ENCODE results near the gene TMEM97.

TMEM97 gene

GRCh38 chr17:28325211-28325610 lies 6.2 kb downstream of the TMEM97 start:
- H3K27ac ChIP-seq = peak overlapping the region; percentile 56
- TF ChIP-seq CTCF (IDR thresholded peaks at IDR 0.05) = no peak
- TF ChIP-seq ZFX (IDR thresholded peaks at IDR 0.05; ENCODE audit: borderline replicate concordance) = no peak

DNA sequence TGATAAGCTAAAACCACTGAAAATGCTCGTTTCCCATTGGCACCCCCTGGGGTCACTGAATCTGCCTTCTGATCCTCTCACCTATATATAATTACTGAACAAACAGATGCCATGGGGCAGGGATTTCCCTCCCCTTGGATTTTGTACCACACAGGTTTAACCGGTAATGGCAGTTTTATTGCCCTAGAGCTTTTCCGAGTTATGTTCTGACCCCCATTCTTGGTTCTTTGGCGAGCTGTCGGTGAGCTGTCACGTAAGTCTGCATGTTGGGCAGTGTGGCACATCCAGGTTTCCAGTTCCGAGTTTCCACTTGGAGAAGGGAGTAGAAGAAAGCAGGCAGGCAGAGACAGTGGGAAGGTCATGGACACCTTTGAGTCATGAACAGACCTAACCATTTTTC lies 7.1 kb downstream of the TMEM97 start:
- peak overlapping the region; percentile 56 for H3K27ac ChIP-seq
- TF ChIP-seq ZFX (IDR thresholded peaks at IDR 0.05; ENCODE audit: borderline replicate concordance) = no peak
- no peak for TF ChIP-seq CTCF (IDR thresholded peaks at IDR 0.05)

- TF ChIP-seq CTCF (IDR thresholded peaks at IDR 0.05) (no peak), ZFX (IDR thresholded peaks at IDR 0.05; ENCODE audit: borderline replicate concordance) (no peak)
- peak overlapping the region; percentile 56 for H3K27ac ChIP-seq
Measured at GRCh38 chr17:28327031-28327607, 8.1 kb downstream of the TMEM97 start.

- TF ChIP-seq ZFX (IDR thresholded peaks at IDR 0.05; ENCODE audit: borderline replicate concordance) = no peak
- no peak for TF ChIP-seq CTCF (IDR thresholded peaks at IDR 0.05)
Measured at GRCh38 chr17:28327709-28328108, 8.7 kb downstream of the TMEM97 start.

GRCh38 chr17:28328325-28328724 lies 9.3 kb downstream of the TMEM97 start:
- peak overlapping the region; percentile 56; the same call in 1 of the 2 replicates for H3K27ac ChIP-seq
- TF ChIP-seq CTCF (IDR thresholded peaks at IDR 0.05) = no peak

More at GRCh38 chr17:28327709-28328108, 8.7 kb downstream of the TMEM97 start:
- H3K27ac ChIP-seq = peak overlapping the region; percentile 56; the same call in 1 of the 2 replicates

GRCh38 chr17:28330671-28331070 lies 11.7 kb downstream of the TMEM97 start:
- TF ChIP-seq ZFX (IDR thresholded peaks at IDR 0.05; ENCODE audit: borderline replicate concordance) (no peak), CTCF (IDR thresholded peaks at IDR 0.05) (no peak)
- no peak overlapping the region for H3K27ac ChIP-seq

DNA sequence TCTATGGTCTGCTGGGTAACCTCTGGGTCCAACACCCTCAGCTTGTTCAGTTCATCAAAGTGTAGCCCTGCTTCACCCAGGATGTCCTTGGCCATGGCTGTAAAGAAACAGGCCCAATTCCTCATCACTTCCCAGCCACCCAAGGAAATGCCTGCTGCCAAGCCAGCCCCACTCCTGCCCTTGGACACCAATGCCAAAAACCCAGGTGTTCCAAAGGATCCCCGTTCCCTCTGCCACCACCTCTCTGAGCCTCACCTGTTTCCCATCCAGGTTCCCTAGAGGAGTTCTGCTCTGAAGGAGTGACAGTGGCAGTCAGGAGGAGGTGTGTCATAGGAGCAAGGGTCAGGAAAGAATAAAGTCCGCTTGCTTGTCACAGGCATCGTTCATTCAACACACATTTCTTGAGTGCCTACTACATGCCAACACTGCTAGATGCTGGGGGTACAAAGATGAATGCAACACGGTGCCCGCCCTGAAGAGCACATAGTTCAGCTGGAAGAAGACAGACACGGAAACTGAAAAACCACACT lies 13.0 kb downstream of the TMEM97 start:
- TF ChIP-seq ZFX (IDR thresholded peaks at IDR 0.05; ENCODE audit: borderline replicate concordance) (no peak), CTCF (IDR thresholded peaks at IDR 0.05) (no peak)
- no peak overlapping the region for H3K27ac ChIP-seq

Measured in 22Rv1 (cell line).